Sigmoid colon (tissue), 4 donors: ENCODE data around the gene OR6J1.

Experiments
- CTCF ChIP-seq, 4 experiments: fragments of 450-650 bp in 3 of 4; fragments of 200-600 bp in 1 of 4; IDR thresholded peaks; one replicate each; pipeline ENCODE4 v1.5.1; 2016 to 2019; ENCODE audit warnings: antibody characterized with exemption in 4 of 4, mild to moderate bottlenecking in 3 of 4, moderate library complexity in 2 of 4
- EP300 ChIP-seq, 4 donors: sonication (generic); formaldehyde crosslinking; IDR thresholded peaks; one replicate each; pipeline ENCODE4 v1.6.1; 2017; ENCODE audit warnings: antibody characterized with exemption in 4 of 4
- POLR2AphosphoS5 ChIP-seq, 4 donors: sonication (generic); formaldehyde crosslinking; IDR thresholded peaks; one replicate each; pipeline ENCODE4 v1.6.1; 2017; ENCODE audit warnings: antibody characterized with exemption in 4 of 4

GRCh38 chr14:22596354-22596879, 47.7 kb downstream of the OR6J1 start:
- TF ChIP-seq POLR2AphosphoS5 (IDR thresholded peaks at IDR 0.05) (no peak), CTCF (IDR thresholded peaks at IDR 0.05) (no peak), EP300 (IDR thresholded peaks at IDR 0.05) (no peak)
